Fibroblast of pulmonary artery (primary cell): ENCODE data around the gene SHISA6.

ENCODE experiments used
- DNase-seq: peaks from one replicate; pipeline ENCODE4 v3.0.0-alpha.2; 2010; ENCODE audit warnings: low read depth
- H3K4me3 ChIP-seq: replicated peaks from 2 replicates; pipeline ENCODE4 v1.5.1; 2011; ENCODE audit warnings: low read depth, mild to moderate bottlenecking, control low read depth, low read length, moderate library complexity
- CTCF ChIP-seq: IDR thresholded peaks from 2 replicates; pipeline ENCODE4 v1.5.1; 2011; ENCODE audit warnings: mild to moderate bottlenecking, control low read depth, low read length, inconsistent platforms; ENCODE audit errors: missing control alignments

SHISA6 gene

GRCh38 chr17:11545696-11546095, 304.7 kb downstream of the SHISA6 start:
- H3K4me3 ChIP-seq: no peak overlapping the region
- TF ChIP-seq CTCF: no peak
- no peak for DNase-seq

- H3K4me3 ChIP-seq: no peak overlapping the region
- no peak for TF ChIP-seq CTCF
- no peak for DNase-seq
Measured at GRCh38 chr17:11547853-11548252, 306.8 kb downstream of the SHISA6 start.

- H3K4me3 ChIP-seq: no peak overlapping the region
- DNase-seq: no peak
- no peak for TF ChIP-seq CTCF
Measured at GRCh38 chr17:11548398-11548797, 307.4 kb downstream of the SHISA6 start.

- DNase-seq: no peak
- H3K4me3 ChIP-seq: no peak overlapping the region
- no peak for TF ChIP-seq CTCF
Measured at GRCh38 chr17:11550431-11550830, 309.4 kb downstream of the SHISA6 start.

GRCh38 chr17:11551442-11551841, 310.4 kb downstream of the SHISA6 start:
- no peak for DNase-seq
- TF ChIP-seq CTCF: no peak
- H3K4me3 ChIP-seq: no peak overlapping the region

GRCh38 chr17:11553135-11553534, 312.1 kb downstream of the SHISA6 start:
- no peak for DNase-seq
- no peak overlapping the region for H3K4me3 ChIP-seq
- no peak for TF ChIP-seq CTCF

GRCh38 chr17:11554042-11554441, 313.0 kb downstream of the SHISA6 start:
- no peak for TF ChIP-seq CTCF
- DNase-seq: no peak
- H3K4me3 ChIP-seq: no peak overlapping the region
